ENCODE results near the gene CTRL.
"Not testable (repeated sequence)": the region's sequence is repeated elsewhere in the genome, so short reads cannot be mapped to it uniquely, and the experiment has no call there.

The CTRL gene

DNA sequence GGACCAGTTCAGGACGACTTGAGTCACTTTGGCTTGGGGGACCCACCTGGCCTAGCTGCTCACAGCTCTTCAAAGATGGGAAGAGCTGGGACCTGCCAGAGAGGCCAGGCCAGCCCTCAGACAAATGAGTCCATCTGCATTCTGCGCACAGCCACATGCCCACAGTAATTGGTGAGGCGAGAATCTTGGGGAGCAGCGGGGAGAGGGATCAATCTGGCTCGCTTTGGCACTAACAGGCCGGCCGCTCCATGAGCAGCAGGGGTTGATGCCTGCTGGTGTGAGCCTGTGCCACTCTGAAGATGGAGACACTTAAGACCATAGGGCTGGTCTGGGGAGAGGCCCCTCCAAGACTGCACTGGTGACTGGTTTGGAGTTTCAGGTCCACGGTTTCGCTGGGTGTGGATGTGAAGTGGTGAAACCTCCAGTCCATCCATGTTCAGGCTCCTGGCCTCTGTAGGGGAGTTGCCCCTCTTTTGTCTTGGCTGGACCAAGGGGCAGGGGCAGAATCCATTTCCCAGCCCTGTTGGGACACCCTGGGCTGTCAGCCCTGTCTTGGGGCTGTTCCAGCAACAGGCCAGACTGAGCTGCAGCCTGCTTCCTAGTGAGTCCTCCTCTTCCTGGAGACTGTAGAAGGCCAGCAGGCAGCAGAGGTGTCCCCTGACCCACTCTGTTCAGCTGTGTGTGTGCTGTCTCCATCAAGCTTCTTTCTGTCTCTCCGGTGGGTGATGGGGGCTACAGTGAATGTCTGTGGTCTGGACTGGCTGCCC is 7.3 kb downstream of the CTRL start:
- no peak for DNase-seq (ENCODE audit: low read depth in 3 of 3)

DNA sequence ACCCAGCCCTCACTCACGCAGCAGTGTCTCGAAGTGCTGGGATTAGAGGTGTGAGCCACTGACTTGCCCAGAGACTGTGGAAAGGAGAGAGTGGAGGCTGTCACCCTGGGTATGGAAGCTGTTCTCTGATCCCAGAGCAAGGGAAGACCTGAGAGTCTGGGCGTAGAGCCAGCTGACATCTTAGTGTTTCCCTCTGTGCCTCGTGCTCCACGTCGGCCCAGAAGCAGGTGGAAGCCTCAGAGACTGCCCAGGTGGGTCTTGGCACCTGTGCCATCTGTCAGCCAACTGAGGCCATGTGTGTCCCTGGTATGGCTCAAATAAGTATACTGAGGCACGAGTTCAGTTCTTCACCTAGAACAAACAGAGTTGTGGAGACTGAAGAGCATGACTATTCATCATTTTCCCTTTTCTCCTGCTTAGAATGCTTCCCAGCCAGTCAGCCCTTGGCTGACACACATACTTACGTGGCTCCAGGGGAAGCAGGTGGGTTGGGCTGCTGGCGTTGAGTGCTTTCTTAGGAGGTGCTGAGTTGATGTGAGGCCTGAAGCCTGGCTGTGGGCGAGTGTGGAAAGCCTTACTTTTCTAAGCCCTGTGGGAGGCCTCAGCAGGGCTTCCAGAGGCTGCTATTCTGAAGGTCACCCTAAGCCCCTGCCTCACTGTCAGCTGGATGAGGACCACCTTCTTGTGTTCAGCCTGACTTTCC is 8.1 kb downstream of the CTRL start:
- no peak for DNase-seq (ENCODE audit: low read depth in 3 of 3)

DNA sequence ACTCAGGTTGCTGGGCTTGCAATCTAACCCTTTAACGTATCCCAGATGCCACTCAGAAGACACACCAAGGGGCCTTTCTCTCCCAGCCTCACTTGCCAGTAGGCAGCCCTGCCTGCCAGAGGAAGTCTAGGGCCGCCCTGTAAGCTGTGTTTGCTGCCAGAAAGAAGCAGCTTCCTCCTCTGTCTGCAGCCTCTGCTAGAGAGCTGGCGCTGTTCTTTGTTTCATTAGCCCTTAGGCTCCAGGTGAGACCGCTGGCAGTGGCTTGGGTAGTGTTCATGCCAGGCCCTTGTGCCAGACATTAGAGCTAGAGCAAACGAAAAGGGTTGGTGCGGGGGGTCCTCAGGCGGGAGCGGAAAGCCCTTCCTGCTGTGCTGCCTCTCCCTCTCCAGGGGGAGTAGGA is 8.9 kb downstream of the CTRL start:
- DNase-seq (ENCODE audit: low read depth in 3 of 3) = no peak

DNA sequence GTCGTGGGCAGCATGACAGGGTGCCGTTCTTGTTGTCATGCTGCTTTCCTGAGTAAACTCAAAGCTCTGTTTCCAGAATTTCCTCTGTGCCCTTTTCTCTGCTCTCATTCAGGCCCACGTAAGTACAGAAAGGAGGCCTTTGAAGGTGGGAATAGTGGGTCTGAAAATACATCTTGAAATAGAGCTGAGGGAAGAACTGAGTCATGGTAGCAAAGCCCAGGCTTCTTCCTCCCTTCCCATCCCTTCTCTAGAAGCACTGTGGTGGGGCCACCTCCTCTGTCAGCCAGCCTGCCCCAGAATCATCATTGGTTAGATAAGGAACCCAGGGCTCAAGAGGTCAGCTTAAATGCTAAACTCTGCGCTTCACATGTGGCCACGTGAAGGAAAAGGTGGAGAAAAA is 9.4 kb downstream of the CTRL start:
- no peak for DNase-seq (ENCODE audit: low read depth in 3 of 3)

DNA sequence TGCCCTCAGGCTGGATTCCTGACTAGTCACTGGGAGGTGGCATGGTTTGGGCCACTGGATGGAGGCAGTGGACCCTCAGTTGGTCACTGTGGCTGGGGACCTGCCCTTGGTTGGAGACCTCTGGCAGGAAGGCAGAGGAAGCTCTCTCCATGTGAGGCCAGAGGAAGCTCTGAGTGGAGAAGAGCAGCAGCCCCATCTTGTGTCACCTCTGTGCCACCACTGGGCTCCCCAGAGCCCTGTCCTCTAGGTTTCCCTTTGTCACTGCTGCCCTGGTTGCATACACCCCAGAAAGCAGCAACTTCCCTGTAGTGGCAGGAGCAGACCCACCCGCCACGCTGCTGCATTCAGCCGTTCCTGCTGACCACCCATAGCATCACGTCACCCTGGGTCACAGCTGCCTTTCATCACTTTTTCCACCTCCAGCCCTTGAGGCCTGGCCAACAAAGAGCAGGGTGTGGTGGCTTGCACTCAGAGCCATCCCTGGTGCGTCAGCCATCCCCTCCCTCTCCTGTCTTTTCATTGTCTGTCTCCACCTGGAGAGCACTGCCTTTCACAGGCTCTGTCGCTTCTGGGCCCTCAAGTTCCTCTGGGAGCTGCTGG is 11.9 kb downstream of the CTRL start:
- no peak for DNase-seq (ENCODE audit: low read depth in 3 of 3)

DNA sequence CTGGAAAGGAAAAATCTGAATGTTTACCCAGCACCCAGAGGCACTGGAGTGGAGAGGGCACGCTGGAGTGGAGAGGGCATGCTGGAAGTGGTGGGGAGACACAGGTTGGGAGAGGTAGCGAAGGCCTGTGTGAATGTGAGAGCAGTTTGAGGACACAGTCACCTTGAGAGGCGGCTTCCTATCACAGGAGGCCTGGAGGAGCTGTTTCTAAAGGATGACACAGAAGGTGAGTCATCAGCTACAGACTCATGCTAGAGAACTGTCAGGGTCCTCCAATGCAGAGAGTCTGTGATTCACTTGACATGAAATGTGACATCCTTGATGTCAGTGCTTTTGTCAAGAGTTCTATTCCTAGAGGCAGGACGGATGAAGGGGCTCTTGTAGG is 13.8 kb downstream of the CTRL start:
- no peak for DNase-seq (ENCODE audit: low read depth in 3 of 3)

DNA sequence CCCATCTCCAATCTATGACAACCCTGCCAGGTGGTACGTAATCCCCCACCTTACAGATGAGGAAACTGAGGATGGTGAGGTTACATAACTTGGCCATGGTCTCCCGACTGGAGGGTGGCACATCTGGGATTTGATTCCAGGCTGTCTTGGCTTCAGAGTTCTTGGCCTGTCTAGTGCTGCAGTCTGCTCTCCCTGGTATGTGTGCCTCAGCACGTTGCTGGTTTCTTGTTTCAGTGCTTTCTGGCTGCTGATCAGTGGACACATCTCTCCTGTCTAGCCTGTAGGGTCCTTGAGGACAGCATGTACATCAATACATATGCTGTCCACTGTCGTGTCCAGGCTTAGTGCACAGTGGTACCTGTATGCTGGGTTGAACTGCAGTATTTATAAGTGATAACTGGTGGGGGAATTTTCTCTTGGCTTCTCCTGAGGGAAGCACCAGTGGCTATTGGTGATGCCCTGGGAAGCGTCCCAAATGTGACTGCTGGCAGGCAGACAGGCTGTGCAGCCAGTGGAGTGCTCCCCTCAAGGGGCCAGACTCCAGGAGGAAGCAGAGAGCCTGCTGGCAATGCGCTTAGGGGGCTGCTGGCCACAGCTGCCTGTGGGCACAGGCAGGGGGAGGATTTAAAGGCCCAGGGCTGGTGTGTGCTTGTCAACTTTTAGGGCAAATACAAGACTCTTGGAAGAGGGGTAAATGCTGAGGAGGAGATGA is 14.4 kb downstream of the CTRL start:
- DNase-seq (ENCODE audit: low read depth in 3 of 3) = no peak

DNA sequence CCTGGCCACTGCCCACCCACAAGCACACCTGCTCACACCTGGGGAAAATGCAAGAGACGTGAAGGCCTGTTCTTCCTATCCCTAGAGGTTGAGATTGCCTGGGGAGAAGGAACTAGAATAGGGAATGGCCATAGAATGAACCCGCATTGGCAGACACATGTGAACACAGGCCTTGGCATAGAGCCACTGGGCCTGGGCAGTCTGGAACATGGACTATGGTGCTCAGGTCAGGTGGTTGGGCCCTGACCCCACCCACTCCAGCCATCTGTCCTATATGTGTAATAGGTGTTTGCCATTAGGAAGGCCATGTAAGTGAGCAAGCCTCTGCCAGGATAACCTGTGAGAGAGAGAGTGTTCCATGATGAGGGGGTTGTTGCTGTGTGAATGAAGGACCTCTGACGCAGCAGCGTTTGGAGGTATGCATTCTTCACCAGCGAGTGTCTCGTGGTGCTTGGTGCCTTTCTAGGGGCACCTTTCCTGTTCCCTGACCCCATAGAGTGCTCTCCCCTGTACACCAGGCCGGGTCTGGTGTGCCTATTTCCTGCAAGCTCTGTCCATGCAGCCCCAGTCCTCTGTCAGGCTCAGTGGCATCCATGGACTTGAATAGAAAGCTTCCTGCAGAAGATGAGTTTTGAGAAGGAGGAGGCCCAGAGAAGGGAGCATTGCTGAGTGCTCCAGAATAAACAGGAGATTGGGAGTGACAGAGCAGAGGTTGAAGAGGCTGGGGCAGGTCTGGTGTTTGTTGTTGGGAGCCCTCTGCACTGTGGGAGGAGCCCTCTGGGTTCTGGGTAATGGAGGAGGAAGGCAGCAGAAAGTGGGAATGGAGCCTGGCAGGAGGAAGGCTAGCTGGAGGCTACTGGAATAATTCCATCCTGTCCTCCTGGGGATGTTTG is 15.6 kb downstream of the CTRL start:
- DNase-seq (ENCODE audit: low read depth in 3 of 3) = no peak

DNA sequence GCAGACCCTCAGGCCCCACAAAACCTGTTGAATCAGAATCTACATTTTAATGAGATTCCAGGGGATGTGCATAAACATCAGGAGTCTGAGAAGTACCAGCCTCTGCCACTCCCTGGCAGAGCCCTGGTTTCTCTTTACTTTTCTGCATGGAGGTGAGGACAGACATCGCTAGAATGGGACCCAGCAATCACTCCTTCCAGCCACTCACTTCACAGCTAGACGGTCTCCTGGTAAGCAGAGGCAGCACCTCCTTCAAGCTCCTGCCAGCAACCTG is 16.2 kb downstream of the CTRL start:
- DNase-seq (ENCODE audit: low read depth in 3 of 3) = not testable (repeated sequence)

DNA sequence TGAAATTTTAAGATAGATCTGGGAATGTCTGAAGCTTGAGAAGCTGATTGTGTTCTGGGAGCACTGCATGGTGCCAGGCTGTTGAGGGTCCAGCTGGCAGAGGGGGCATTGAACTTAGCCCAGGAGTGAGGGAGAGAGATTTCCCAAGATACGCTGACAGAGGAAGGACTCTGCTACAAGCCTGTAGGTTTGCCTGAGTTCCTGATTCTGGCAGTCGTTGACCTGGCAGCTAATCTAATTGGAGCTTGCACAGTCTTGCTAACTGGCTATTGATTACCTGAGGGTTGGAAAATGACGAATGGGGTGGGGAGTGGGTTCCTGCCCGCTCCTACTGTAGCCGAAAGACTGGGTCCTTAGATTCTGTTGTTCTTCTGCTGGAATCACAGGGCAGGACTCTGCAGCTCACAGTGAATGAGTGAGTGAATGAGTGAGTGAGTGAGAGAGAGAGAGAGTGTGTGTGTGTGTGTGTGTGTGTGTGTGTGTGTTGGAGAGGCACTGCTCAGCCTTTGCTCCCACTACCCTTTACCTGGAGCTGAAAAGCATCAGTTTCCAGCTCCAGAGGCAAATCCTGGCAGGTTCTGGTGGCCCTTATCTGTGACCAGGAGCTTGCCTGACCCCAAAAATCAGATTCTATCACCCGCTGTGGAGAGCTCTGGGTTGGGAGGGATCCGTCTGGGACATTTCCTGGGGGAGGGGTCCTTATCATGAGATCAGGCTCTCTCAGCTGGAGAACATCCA is 16.7 kb downstream of the CTRL start:
- no peak for DNase-seq (ENCODE audit: low read depth in 3 of 3)

DNA sequence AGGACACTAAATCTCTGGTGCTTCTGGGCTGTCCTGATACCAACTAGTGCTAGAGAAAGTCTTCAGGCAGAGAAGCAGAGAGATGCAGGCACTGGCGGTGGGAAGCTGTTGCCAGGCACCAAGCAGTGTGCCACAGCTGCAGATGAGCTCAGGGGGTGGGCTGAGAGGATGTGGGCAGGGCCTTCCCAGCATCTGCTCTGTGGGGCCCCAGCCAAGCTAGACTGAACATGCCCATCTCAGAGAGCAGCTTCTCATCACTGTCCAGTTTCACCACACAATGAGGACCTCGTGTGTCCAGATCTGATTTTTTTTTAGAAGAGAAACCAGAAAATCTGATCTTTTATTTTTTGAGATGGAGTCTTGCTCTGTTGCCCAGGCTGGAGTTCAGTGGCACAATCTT is 21.5 kb downstream of the CTRL start:
- no peak for DNase-seq (ENCODE audit: low read depth in 3 of 3)

DNA sequence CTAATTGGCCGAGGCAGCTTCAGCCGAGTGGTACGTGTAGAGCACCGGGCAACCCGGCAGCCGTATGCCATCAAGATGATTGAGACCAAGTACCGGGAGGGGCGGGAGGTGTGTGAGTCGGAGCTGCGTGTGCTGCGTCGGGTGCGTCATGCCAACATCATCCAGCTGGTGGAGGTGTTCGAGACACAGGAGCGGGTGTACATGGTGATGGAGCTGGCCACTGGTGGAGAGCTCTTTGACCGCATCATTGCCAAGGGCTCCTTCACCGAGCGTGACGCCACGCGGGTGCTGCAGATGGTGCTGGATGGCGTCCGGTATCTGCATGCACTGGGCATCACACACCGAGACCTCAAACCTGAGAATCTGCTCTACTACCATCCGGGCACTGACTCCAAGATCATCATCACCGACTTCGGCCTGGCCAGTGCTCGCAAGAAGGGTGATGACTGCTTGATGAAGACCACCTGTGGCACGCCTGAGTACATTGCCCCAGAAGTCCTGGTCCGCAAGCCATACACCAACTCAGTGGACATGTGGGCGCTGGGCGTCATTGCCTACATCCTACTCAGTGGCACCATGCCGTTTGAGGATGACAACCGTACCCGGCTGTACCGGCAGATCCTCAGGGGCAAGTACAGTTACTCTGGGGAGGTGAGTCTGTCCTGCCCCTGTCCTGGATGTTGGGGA is 22.5 kb downstream of the CTRL start:
- DNase-seq (ENCODE audit: low read depth in 3 of 3) = no peak

DNA sequence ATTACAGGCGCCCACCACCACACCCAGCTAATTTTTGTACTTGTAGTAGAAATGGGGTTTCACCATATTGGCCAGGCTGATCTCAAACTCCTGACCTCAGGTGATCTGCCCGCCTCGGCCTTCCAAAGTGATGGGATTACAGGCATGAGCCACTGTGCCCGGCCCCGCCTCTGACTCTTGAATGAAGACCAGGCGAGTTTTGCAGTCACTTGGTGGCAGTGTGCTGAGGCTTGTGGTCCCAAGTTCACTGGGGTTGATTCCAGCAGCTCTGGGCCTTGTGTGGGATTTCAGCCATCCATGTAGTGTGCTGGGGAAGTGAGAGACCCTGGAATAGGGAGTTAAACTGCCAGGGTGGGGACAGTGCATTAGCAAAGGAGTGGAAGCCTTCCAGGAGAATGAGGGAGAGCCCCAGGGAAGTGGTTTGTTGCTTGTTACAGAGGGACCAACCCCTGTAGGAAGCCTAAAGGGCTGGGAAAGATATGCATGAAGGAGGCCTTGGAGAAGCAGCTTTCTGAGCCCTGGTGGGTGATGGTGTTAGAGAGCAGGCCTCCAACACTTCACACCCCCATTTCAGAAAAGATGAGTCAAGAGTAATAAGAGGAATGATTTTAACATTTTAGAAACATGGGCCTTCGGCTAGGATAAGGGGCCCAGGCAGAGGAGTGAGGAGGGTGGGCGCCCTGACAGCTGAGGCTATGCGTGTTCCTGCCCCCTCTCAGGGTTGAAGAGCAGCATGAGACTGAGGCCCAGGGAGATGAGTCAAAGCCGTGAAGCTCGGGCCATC is 24.1 kb downstream of the CTRL start:
- no peak for DNase-seq (ENCODE audit: low read depth in 3 of 3)

DNA sequence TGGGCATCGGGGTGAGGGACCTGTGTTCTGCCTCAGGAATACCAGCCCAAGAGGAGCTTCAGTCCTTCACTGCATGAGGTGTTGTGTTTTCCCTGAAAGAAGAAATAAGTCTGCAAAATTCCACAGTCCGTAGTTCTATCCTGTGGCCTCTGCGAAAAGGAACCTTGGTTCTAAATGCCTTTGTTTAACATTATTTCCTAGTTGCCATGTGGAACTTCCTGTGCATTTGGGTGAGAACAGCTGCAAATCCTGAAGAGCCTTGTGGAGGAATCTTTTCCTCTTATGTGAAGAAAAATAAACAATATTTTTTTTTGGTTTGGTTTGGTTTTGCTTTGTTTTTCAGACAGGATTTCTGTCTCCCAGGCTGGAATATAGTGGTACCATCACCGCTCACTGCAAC is 28.8 kb downstream of the CTRL start:
- DNase-seq (ENCODE audit: low read depth in 3 of 3) = no peak

DNA sequence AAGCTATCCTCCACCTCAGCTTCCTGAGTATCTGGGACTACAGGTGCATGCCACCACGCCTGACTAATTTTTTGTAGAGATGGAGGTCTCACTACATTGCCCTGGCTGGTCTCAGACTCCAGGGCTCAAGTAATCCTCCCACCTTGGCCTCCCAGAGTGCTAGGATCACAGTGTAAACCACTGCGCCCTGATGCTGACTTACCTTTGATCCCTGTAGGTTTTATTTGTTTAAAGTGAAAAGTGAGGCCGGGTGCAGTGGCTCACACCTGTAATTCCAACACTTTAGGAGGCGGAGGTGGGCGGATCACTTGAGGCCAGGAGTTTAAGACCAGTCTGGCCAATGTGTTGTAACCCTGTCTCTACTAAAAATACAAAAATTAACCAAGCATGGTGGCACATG is 29.9 kb downstream of the CTRL start:
- DNase-seq (ENCODE audit: low read depth in 3 of 3) = no peak

DNA sequence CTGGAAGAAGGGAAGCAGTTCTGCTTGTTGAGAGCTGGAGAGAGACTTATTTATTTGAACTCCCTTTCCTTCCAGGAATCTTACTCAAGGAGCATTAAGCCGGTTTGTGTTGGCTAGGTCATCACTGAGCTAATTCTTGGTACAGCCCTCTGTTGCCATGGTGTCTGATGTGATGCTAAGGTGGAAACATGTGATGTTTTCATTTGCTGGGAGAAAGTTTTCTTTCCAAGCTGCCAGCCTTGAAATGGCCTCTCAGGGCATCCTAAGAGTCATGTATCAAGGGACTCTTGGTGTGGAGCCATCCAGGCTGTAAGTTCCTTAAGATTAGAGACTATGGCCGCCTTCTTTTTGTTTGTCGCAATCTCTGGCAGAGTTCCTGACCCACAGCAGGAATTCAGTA is 34.4 kb downstream of the CTRL start:
- no peak for DNase-seq (ENCODE audit: low read depth in 3 of 3)

DNA sequence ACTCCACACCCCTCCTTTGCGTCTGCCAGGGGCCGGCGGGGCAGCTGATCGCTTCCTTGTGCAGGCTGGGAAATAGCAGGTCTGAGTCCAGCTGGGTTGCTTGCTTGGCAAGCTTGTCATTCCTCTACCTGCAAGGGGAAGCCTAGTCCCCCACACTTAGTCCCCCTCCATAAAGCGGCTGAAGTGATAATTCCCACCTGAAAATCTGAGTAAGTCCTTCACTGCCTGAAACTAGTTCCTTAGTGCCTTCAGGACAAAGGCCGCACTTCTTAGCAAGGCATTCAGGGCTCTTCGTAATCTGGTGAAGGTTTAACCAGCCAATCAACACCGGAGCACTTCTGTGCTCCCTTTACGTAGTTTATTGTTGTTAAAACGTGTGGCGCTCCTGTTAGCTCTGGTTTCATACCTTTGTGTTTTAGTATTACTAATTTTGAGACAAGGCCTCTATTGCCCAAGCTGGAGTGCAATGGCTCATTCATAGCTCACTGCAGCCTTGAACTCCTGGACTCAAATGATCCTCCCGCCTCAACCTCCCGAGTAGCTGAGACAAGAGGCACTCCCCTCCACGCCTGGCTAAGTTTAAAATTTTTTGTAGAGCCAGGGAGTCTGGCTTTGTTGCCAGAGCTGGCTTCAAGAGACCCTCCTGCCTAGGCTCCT is 37.8 kb downstream of the CTRL start:
- DNase-seq (ENCODE audit: low read depth in 3 of 3) = no peak

DNA sequence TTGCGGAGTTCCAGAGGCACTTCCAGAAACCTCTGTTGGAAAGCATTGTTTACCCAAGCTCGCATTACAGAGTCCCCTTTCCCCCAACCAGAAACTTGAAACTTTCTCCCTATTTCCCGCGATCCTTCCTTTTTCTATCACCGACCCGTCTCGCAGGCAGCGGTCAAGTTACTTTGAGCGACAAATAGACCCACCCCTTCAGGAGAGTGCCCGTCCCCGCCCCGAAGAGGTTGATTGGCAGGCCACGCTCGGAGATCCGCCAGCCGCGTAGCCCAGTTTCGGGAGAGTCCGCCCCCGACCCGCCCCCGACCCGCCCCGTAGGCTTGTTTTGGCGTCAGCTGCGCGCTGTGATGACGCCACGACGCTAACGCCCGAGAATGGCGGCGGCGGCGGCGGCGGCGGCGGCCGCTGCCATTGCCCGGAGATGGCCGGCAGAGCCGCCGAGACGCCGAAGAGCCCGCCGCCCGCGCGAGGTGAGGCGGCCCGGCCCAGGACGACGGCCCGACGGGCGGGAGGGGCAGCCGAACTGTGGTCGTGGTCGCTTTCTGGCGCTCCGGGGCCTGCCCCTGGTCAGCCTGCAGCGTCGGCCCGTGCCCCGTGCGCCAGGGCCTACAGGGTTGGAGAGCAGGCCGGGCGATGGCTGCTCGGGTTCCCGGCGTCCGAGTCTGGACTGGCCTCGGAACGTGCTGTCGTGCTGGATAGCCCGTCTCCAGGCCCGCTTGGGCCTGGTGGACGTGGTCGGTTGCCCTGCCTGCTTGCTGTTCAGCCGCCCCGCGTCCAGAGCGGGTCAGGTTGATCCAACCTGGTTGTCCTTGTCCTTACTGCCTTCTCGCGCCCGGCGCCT is 38.5 kb downstream of the CTRL start, which contains the start of gene PSKH1:
PSKH1 (plus strand) TSS at position 356 of the 844 bp plus-strand sequence. CDS start 15,496 bp downstream, outside the sequence.
- DNase-seq (ENCODE audit: low read depth in 3 of 3) = peak; percentile 89 to 95 (median 92)
